HepG2 (cell line): ENCODE measurements around the gene CDNF. TPM values are rescaled to one million over a fixed set of nuclear protein-coding genes. Genes with fewer than 3 reads are reported as not detected.

ENCODE experiments used
- CENPT ChIP-seq: sonication (generic); formaldehyde crosslinking; IDR thresholded peaks from 2 replicates; pipeline ENCODE4 v1.8.0; 2022; ENCODE audit warnings: low read depth, mild to moderate bottlenecking, moderate library complexity, missing genetic modification reagents
- FOXM1 ChIP-seq: sonication (generic); formaldehyde crosslinking; IDR thresholded peaks from 2 replicates; pipeline ENCODE4 v1.5.0; 2020; ENCODE audit warnings: missing genetic modification reagents
- HDAC1 ChIP-seq: sonication (generic); formaldehyde crosslinking; IDR thresholded peaks from 2 replicates; pipeline ENCODE4 v1.5.1; 2020; ENCODE audit warnings: mild to moderate bottlenecking, missing genetic modification reagents
- HINFP ChIP-seq: sonication (generic); formaldehyde crosslinking; IDR thresholded peaks from 2 replicates; pipeline ENCODE4 v1.4.0; 2020; ENCODE audit warnings: low read depth, mild to moderate bottlenecking, missing genetic modification reagents
- JUN ChIP-seq: sonication (generic); formaldehyde crosslinking; IDR thresholded peaks from 2 replicates; pipeline ENCODE4 v1.4.0; 2020; ENCODE audit warnings: mild to moderate bottlenecking, missing genetic modification reagents
- KLF16 ChIP-seq, 2 experiments: sonication (generic) in 1 of 2; formaldehyde crosslinking in 1 of 2; IDR thresholded peaks; 2 replicates each; pipeline versions ENCODE4 v1.6.1 to v1.8.0; 2016 to 2023; ENCODE audit warnings: missing genetic modification reagents in 2 of 2, missing compliant biosample characterization in 1 of 2
- NR2F6 ChIP-seq, 2 experiments: IDR thresholded peaks; 2 replicates each; pipeline ENCODE4 v1.6.1; 2016; ENCODE audit warnings: antibody characterized with exemption in 1 of 2, mild to moderate bottlenecking in 1 of 2
- SP4 ChIP-seq: sonication (generic); formaldehyde crosslinking; IDR thresholded peaks from 2 replicates; pipeline ENCODE4 v1.8.1; 2023; ENCODE audit warnings: mild to moderate bottlenecking, missing genetic modification reagents
- SRY ChIP-seq: sonication (generic); formaldehyde crosslinking; IDR thresholded peaks from 2 replicates; pipeline ENCODE4 v1.8.0; 2022; ENCODE audit warnings: mild to moderate bottlenecking, missing genetic modification reagents
- TARDBP ChIP-seq: sonication (generic); formaldehyde crosslinking; IDR thresholded peaks from 2 replicates; pipeline ENCODE4 v1.8.0; 2022; ENCODE audit warnings: mild to moderate bottlenecking, missing genetic modification reagents
- THYN1 ChIP-seq: sonication (generic); formaldehyde crosslinking; IDR thresholded peaks from 2 replicates; pipeline ENCODE4 v1.8.1; 2023; ENCODE audit warnings: low read depth, mild to moderate bottlenecking, moderate library complexity, missing genetic modification reagents, borderline replicate concordance
- ZBTB42 ChIP-seq: sonication (generic); formaldehyde crosslinking; IDR thresholded peaks from 2 replicates; pipeline ENCODE4 v1.5.0; 2020; ENCODE audit warnings: mild to moderate bottlenecking, missing genetic modification reagents
- ZNF33A ChIP-seq: sonication (generic); formaldehyde crosslinking; IDR thresholded peaks from 2 replicates; pipeline ENCODE4 v1.5.1; 2020; ENCODE audit warnings: missing genetic modification reagents, mild to moderate bottlenecking, moderate library complexity, borderline replicate concordance
- ZNF432 ChIP-seq: sonication (generic); formaldehyde crosslinking; IDR thresholded peaks from 2 replicates; pipeline ENCODE4 v1.5.0; 2020; ENCODE audit warnings: missing genetic modification reagents, mild to moderate bottlenecking, borderline replicate concordance
- ZNF543 ChIP-seq: sonication (generic); formaldehyde crosslinking; IDR thresholded peaks from 2 replicates; pipeline ENCODE4 v1.4.0; 2020; ENCODE audit warnings: mild to moderate bottlenecking, missing genetic modification reagents
- ZNF563 ChIP-seq: sonication (generic); formaldehyde crosslinking; IDR thresholded peaks from 2 replicates; pipeline ENCODE4 v1.8.0; 2022; ENCODE audit warnings: mild to moderate bottlenecking, moderate library complexity, missing genetic modification reagents
- ZNF709 ChIP-seq: sonication (generic); formaldehyde crosslinking; IDR thresholded peaks from 2 replicates; pipeline ENCODE4 v1.5.0; 2020; ENCODE audit warnings: mild to moderate bottlenecking, missing genetic modification reagents
- ZNF883 ChIP-seq: sonication (generic); formaldehyde crosslinking; IDR thresholded peaks from 2 replicates; pipeline ENCODE4 v1.5.1; 2020; ENCODE audit warnings: mild to moderate bottlenecking, missing genetic modification reagents; ENCODE audit errors: not compliant biosample characterization
- polyA plus RNA-seq, 8 experiments: library from polyadenylated mRNA; depleted of rRNA in 3 of 8; stranded (reverse) in 7 of 8; unstranded in 1 of 8; fragments of >200 nt; fragmentation: Illumina TruSeq in 4 of 8; extraction: Trizol in 4 of 8; gene quantifications; 2 replicates each; pipeline versions ENCODE4 v1.2.1 to v1.2.3, GENCODE V29; 2011 to 2016; ENCODE audit warnings: low read depth in 4 of 8, missing spikeins in 1 of 8, mixed read lengths in 1 of 8; ENCODE audit not compliant: insufficient read depth in 1 of 8
- total RNA-seq, 5 experiments: library from RNA; depleted of rRNA; stranded (reverse); fragments of >200 nt; fragmentation: Illumina TruSeq; extraction: Trizol; gene quantifications; 2 replicates each; pipeline ENCODE4 v1.2.3, GENCODE V29; 2016; ENCODE audit warnings: low read depth in 1 of 5
- TF ChIP-seq, protein P1 (sequence below): sonication (generic); formaldehyde crosslinking; IDR thresholded peaks from 2 replicates; pipeline ENCODE4 v1.4.0; 2020; ENCODE audit warnings: mild to moderate bottlenecking, missing genetic modification reagents
- TF ChIP-seq, protein P2 (sequence below): IDR thresholded peaks from 2 replicates; pipeline ENCODE4 v1.6.1; 2016; ENCODE audit warnings: low read depth
- TF ChIP-seq, protein P3 (sequence below): sonication (generic); formaldehyde crosslinking; IDR thresholded peaks from 2 replicates; pipeline ENCODE4 v1.4.0; 2020; ENCODE audit warnings: mild to moderate bottlenecking, missing genetic modification reagents
- TF ChIP-seq, protein P4 (sequence below): sonication (generic); formaldehyde crosslinking; conservative IDR thresholded peaks from 2 replicates; pipeline ENCODE4 v1.8.1; 2023; ENCODE audit warnings: missing genetic modification reagents

The CDNF gene
- total and polyA plus RNA-seq, 2 of the 13 experiments (the other 11 are each of a cell fraction or from before 2014, with no cell fraction given) = 0.29 to 0.33 TPM

- TF ChIP-seq, protein P1, sequence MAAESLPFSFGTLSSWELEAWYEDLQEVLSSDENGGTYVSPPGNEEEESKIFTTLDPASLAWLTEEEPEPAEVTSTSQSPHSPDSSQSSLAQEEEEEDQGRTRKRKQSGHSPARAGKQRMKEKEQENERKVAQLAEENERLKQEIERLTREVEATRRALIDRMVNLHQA (CRISPR knock-in tag) = no peak
- TF ChIP-seq TARDBP (CRISPR knock-in tag) (peak; percentile 17), ZBTB42 (CRISPR knock-in tag) (no peak), ZNF709 (CRISPR knock-in tag) (no peak), SRY (CRISPR knock-in tag) (no peak; the same call in 1 of the 2 replicates), THYN1 (no peak), SP4 (peak; percentile 86), ZNF883 (CRISPR knock-in tag) (peak; percentile 51), CENPT (CRISPR knock-in tag) (no peak), HINFP (CRISPR knock-in tag) (peak; percentile 46), ZNF432 (CRISPR knock-in tag) (no peak), JUN (no peak; the same call in 1 of the 2 replicates), ZNF563 (CRISPR knock-in tag) (no peak), FOXM1 (CRISPR knock-in tag) (no peak), HDAC1 (CRISPR knock-in tag) (peak; percentile 88), KLF16 (CRISPR knock-in tag; IDR thresholded peaks at IDR 0.05) (peak in 1 of 2 experiments; percentile 81; a peak in 2 of 4 replicates), NR2F6 (IDR thresholded peaks at IDR 0.05) (no peak), NR2F6 (CRISPR knock-in tag; IDR thresholded peaks at IDR 0.05) (no peak), ZNF543 (CRISPR knock-in tag) (0 out of 2 replicates have a peak, but pooled peaks have one; percentile 55), ZNF33A (no peak)
- TF ChIP-seq, protein P2, sequence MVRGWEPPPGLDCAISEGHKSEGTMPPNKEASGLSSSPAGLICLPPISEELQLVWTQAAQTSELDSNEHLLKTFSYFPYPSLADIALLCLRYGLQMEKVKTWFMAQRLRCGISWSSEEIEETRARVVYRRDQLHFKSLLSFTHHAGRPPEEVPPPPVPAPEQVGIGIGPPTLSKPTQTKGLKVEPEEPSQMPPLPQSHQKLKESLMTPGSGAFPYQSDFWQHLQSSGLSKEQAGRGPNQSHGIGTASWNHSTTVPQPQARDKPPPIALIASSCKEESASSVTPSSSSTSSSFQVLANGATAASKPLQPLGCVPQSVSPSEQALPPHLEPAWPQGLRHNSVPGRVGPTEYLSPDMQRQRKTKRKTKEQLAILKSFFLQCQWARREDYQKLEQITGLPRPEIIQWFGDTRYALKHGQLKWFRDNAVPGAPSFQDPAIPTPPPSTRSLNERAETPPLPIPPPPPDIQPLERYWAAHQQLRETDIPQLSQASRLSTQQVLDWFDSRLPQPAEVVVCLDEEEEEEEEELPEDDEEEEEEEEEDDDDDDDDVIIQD = no peak
- TF ChIP-seq, protein P3, sequence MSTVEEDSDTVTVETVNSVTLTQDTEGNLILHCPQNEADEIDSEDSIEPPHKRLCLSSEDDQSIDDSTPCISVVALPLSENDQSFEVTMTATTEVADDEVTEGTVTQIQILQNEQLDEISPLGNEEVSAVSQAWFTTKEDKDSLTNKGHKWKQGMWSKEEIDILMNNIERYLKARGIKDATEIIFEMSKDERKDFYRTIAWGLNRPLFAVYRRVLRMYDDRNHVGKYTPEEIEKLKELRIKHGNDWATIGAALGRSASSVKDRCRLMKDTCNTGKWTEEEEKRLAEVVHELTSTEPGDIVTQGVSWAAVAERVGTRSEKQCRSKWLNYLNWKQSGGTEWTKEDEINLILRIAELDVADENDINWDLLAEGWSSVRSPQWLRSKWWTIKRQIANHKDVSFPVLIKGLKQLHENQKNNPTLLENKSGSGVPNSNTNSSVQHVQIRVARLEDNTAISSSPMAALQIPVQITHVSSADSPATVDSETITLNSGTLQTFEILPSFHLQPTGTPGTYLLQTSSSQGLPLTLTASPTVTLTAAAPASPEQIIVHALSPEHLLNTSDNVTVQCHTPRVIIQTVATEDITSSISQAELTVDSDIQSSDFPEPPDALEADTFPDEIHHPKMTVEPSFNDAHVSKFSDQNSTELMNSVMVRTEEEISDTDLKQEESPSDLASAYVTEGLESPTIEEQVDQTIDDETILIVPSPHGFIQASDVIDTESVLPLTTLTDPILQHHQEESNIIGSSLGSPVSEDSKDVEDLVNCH (CRISPR knock-in tag) = no peak
- TF ChIP-seq, protein P4, sequence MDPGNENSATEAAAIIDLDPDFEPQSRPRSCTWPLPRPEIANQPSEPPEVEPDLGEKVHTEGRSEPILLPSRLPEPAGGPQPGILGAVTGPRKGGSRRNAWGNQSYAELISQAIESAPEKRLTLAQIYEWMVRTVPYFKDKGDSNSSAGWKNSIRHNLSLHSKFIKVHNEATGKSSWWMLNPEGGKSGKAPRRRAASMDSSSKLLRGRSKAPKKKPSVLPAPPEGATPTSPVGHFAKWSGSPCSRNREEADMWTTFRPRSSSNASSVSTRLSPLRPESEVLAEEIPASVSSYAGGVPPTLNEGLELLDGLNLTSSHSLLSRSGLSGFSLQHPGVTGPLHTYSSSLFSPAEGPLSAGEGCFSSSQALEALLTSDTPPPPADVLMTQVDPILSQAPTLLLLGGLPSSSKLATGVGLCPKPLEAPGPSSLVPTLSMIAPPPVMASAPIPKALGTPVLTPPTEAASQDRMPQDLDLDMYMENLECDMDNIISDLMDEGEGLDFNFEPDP = no peak
These were observed at the start of gene CDNF, which contains the start of the genes HSPA14 and MSANTD7 (continued) for GRCh38 chr10:14837757-14838581.
